ENCODE results near the gene LAD1.

LAD1 gene

GRCh38 chr1:201406831-201407406, 7.8 kb upstream of the LAD1 start:
- Histone ChIP-seq H4K20me1 (ENCODE audit: insufficient read depth, low read length) (no peaks in the 10 kb centered on the region), H3K9me3 (ENCODE audit: low read length) (no peaks in the 10 kb centered on the region), H3K4me1 (ENCODE audit: insufficient read depth, low read length, severe bottlenecking) (no peaks in the 10 kb centered on the region), H3K4me3 (ENCODE audit: low read depth, low read length, poor library complexity, severe bottlenecking) (no peak overlapping the region), H3K4me2 (ENCODE audit: low read length) (no peak overlapping the region), H3K36me3 (ENCODE audit: insufficient read depth, low read length) (no peaks in the 10 kb centered on the region), H3K27me3 (ENCODE audit: insufficient read depth, low read length) (peaks cover 7% of the 10 kb centered on the region; the same call in 1 of the 2 replicates), H2AFZ (ENCODE audit: low read length) (no peak overlapping the region), H3K9me2 (ENCODE audit: low read depth, low read length) (no peaks in the 10 kb centered on the region), H3K27ac (ENCODE audit: low read depth, low read length, poor library complexity, severe bottlenecking) (no peak overlapping the region), H3K79me2 (ENCODE audit: insufficient read depth, low read length) (no peaks in the 10 kb centered on the region), H3F3A (ENCODE audit: insufficient read depth, low read length) (no peaks in the 10 kb centered on the region), H3K9ac (ENCODE audit: low read length) (no peak overlapping the region)
- TF ChIP-seq EZH2 (IDR thresholded peaks at IDR 0.05; ENCODE audit: borderline replicate concordance, low read length) (no peak), CTCF (IDR thresholded peaks at IDR 0.05; ENCODE audit: low read length) (no peak)

GRCh38 chr1:201405484-201405831, 6.3 kb upstream of the LAD1 start:
- Histone ChIP-seq H3K9me2 (ENCODE audit: low read depth, low read length) (no peaks in the 10 kb centered on the region), H3K36me3 (ENCODE audit: insufficient read depth, low read length) (no peaks in the 10 kb centered on the region), H4K20me1 (ENCODE audit: insufficient read depth, low read length) (no peaks in the 10 kb centered on the region), H3K4me1 (ENCODE audit: insufficient read depth, low read length, severe bottlenecking) (no peaks in the 10 kb centered on the region), H3K79me2 (ENCODE audit: insufficient read depth, low read length) (no peaks in the 10 kb centered on the region), H3K9ac (ENCODE audit: low read length) (no peak overlapping the region), H3F3A (ENCODE audit: insufficient read depth, low read length) (no peaks in the 10 kb centered on the region), H2AFZ (ENCODE audit: low read length) (no peak overlapping the region), H3K9me3 (ENCODE audit: low read length) (no peaks in the 10 kb centered on the region), H3K27me3 (ENCODE audit: insufficient read depth, low read length) (peaks cover 7% of the 10 kb centered on the region; the same call in 1 of the 2 replicates), H3K27ac (ENCODE audit: low read depth, low read length, poor library complexity, severe bottlenecking) (no peak overlapping the region), H3K4me2 (ENCODE audit: low read length) (no peak overlapping the region), H3K4me3 (ENCODE audit: low read depth, low read length, poor library complexity, severe bottlenecking) (no peak overlapping the region)
- TF ChIP-seq CTCF (IDR thresholded peaks at IDR 0.05; ENCODE audit: low read length) (no peak), EZH2 (IDR thresholded peaks at IDR 0.05; ENCODE audit: borderline replicate concordance, low read length) (no peak)

GRCh38 chr1:201404722-201405483, 5.8 kb upstream of the LAD1 start:
- Histone ChIP-seq H3K4me3 (ENCODE audit: low read depth, low read length, poor library complexity, severe bottlenecking) (no peak overlapping the region), H3K27ac (ENCODE audit: low read depth, low read length, poor library complexity, severe bottlenecking) (no peak overlapping the region), H4K20me1 (ENCODE audit: insufficient read depth, low read length) (no peaks in the 10 kb centered on the region), H2AFZ (ENCODE audit: low read length) (no peak overlapping the region), H3K9me2 (ENCODE audit: low read depth, low read length) (no peaks in the 10 kb centered on the region), H3K4me1 (ENCODE audit: insufficient read depth, low read length, severe bottlenecking) (no peaks in the 10 kb centered on the region), H3K27me3 (ENCODE audit: insufficient read depth, low read length) (peaks cover 7% of the 10 kb centered on the region; the same call in 1 of the 2 replicates), H3F3A (ENCODE audit: insufficient read depth, low read length) (no peaks in the 10 kb centered on the region), H3K9me3 (ENCODE audit: low read length) (no peaks in the 10 kb centered on the region), H3K4me2 (ENCODE audit: low read length) (no peak overlapping the region), H3K36me3 (ENCODE audit: insufficient read depth, low read length) (no peaks in the 10 kb centered on the region), H3K9ac (ENCODE audit: low read length) (no peak overlapping the region), H3K79me2 (ENCODE audit: insufficient read depth, low read length) (no peaks in the 10 kb centered on the region)
- no peak for TF ChIP-seq CTCF (IDR thresholded peaks at IDR 0.05; ENCODE audit: low read length)
- no peak for TF ChIP-seq EZH2 (IDR thresholded peaks at IDR 0.05; ENCODE audit: borderline replicate concordance, low read length)

Measured in OCI-LY1 (cell line).